NCI-H2107 (cell line): ENCODE measurements around the gene EPHB6.

Source experiments
- DNase-seq: peaks from one replicate; lab custom pipeline; 2025; lab: John Stamatoyannopoulos, UW

Gene EPHB6

DNA sequence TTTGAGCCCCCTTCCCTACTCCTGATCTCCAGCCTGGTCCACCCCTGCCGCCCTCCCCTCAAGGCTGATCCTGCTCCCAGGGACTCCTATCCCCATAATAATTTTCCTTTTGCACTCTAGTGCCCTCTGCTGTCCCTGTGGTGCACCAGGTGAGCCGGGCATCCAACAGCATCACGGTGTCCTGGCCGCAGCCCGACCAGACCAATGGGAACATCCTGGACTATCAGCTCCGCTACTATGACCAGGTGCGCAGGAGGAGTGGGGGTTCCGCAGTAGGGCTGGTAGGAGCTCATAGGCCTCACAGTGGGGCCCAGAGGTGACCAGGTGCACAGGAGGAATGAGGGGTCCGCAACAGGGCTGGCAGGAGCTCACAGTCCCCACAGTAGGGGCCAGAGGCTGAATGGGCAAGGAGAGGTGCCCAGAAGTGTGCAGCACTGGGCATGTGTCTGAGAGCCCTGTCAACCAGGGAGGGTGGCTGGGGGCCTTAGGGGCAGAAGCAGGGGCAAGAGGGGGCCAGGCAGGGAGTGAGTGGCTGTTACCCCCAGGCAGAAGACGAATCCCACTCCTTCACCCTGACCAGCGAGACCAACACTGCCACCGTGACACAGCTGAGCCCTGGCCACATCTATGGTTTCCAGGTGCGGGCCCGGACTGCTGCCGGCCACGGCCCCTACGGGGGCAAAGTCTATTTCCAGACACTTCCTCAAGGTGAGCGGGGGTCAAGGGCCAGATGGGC lies 11.7 kb downstream of the EPHB6 start:
- no peak for DNase-seq

DNA sequence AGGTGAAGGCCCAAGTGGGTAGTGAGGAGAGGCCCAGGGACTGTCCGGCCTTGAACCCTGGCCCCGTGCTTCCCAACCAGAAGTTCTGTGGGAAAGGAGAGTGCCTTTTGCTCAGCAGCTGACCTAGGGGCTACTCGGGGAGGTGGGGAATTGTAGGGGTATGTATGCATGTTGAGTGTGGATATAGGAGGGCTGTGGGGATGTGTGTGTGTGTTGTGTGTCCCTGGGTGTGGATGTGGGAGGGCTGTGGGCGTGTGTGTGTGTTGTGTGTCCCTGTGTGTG lies 12.2 kb downstream of the EPHB6 start:
- no peak for DNase-seq

DNA sequence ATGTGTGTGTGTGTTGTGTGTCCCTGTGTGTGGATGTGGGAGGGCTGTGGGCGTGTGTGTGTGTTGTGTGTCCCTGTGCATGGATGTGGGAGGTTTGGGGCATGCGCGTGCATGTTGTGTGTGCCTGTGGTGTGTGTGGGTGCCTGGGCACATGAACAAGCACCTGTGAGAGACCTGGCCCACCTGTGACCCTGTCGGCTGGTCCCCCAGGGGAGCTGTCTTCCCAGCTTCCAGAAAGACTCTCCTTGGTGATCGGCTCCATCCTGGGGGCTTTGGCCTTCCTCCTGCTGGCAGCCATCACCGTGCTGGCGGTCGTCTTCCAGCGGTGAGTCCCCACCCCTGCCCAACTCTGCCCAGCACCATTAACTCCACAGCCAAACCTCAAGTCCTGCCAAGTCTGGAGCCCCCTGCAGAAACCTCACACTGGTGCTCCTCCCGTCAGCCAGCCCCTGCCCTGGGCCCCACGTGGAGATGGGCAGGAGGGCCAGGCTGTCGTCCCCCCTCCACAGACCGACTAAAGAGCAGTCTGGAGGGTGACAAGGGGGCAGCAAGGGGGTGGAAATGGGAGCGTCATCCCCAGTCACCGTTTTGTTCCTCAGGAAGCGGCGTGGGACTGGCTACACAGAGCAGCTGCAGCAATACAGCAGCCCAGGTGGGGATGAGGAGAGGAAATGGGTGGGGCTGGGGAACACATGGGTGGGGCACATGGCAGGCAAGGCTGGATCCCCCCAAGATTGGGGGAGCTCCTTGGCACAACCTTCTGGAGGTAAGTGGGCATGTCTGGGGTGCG lies 12.7 kb downstream of the EPHB6 start:
- DNase-seq = no peak

DNA sequence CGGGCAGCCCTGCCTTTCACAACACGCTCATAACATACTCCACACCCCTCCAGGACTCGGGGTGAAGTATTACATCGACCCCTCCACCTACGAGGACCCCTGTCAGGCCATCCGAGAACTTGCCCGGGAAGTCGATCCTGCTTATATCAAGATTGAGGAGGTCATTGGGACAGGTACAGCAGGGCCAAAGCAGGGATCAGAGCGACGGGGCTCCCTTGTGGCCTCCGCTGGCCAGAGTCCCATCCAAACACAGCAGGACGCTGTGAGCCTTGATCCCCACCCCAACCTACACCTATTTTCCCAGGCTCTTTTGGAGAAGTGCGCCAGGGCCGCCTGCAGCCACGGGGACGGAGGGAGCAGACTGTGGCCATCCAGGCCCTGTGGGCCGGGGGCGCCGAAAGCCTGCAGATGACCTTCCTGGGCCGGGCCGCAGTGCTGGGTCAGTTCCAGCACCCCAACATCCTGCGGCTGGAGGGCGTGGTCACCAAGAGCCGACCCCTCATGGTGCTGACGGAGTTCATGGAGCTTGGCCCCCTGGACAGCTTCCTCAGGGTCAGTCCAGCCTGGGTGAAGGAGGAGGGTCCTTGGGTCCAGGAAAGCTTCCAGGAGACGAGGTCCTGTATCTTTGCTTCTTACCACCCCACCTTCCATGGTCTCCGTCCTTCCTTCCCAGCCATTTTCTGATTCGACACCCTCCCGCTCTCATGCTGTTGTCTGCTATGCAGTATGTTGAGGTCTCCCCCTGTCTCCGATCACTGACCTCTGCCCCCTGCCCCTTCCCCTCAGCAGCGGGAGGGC lies 13.5 kb downstream of the EPHB6 start:
- no peak for DNase-seq

DNA sequence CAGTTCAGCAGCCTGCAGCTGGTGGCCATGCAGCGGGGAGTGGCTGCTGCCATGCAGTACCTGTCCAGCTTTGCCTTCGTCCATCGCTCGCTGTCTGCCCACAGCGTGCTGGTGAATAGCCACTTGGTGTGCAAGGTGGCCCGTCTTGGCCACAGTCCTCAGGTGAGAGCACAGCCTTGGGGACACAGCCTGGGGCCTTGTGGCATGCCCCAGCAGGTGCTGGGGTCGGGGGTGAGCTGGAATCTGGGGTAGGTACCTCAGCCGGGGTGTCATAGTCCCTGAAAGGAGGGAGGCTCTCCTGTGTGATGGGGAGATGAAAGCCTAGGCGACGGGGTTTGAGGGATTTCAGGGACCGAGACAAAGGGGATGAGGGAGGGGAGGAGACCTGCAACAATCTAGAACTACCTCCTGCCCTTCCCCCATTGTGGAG lies 14.1 kb downstream of the EPHB6 start:
- DNase-seq = no peak

DNA sequence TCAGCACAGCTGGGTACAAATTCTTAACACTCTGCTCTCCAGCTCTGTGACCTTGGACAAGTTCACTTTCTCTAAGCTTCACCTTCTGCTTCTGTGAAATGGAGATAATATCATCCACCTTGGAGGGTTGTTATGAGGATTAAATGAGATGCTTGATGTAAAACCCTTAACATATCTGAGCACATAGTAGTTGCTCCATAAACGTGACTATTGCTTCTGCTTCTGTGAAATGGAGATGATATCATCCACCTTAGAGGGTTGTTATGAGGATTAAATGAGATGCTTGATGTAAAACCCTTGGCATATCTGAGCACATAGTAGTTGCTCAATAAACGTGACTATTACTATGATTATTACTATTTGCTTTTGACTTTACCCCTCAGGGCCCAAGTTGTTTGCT lies 14.6 kb downstream of the EPHB6 start:
- no peak for DNase-seq

DNA sequence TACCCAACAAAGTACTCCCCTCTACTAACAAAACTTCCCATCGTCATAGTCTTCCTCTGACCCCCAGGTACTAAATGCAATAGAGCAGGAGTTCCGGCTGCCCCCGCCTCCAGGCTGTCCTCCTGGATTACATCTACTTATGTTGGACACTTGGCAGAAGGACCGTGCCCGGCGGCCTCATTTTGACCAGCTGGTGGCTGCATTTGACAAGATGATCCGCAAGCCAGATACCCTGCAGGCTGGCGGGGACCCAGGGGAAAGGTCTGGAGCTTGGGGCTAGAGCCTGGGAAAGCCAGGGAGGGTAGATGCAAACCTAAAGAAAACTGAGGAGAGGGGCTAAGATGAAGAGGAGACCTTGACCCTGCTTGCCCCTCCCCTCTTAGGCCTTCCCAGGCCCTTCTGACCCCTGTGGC lies 15.3 kb downstream of the EPHB6 start:
- DNase-seq = no peak

DNA sequence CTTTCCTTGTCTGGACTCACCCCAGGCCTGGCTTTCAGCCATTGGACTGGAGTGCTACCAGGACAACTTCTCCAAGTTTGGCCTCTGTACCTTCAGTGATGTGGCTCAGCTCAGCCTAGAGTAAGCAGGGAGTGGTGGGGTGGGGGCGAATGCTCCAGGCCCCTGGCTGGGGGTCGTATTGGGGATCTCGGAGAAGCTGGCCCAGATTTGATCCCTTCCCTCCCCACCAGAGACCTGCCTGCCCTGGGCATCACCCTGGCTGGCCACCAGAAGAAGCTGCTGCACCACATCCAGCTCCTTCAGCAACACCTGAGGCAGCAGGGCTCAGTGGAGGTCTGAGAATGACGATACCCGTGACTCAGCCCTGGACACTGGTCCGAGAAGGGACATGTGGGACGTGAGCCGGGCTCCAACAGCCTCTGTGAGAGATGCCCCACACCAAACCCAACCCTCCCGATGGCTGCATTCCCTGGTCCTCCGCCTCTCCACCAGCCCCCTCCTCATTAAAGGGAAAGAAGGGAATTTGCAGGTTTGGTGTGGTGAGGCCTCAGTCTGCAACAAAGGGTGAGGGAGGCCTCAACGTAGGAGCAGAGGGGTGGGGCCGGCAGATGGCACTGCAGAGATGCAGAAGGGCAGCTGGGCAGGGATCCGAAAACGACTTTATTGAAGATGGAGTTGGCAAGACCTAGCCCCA lies 15.8 kb downstream of the EPHB6 start:
- DNase-seq = no peak

DNA sequence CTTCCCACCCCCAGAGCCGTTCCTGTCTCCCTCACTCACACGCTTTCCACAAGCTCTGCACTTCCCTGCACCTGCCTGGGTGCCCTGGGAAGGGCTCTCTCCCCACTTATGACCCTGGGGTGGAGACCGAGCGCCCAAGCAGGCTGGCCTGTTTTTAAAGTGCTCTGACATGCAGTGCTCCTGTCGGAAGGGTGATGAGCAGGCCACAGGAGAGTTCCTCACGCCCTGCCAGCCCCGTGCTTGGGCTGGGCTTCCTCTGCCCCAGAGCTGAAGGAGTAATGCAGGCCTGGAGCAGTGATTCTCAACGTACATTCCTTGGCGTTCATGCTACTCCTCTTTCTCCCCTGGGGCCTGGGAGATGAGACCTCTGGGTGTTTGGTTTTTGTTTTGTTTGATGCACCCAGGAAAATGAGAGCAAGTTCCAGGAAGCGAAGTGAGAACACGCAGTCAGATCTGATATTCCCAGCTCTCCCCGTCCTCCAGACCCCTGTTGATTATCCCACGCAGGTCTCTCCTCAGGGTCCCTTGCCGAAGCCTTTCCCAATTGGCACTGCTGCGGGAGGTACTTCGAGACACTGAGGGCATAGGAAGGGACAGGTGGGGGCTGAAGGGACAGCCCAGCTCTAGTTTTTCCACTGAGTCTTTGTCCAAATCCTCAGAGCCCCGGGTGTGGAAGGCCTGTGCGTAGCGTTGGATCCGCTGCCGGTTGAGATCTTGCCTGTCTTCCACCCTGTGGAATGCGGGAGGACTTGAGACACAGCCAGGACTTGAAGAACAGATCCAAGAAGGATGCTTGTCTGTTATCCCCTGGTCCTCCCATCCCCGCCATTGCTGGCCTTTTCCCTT lies 16.6 kb downstream of the EPHB6 start:
- no peak for DNase-seq

DNA sequence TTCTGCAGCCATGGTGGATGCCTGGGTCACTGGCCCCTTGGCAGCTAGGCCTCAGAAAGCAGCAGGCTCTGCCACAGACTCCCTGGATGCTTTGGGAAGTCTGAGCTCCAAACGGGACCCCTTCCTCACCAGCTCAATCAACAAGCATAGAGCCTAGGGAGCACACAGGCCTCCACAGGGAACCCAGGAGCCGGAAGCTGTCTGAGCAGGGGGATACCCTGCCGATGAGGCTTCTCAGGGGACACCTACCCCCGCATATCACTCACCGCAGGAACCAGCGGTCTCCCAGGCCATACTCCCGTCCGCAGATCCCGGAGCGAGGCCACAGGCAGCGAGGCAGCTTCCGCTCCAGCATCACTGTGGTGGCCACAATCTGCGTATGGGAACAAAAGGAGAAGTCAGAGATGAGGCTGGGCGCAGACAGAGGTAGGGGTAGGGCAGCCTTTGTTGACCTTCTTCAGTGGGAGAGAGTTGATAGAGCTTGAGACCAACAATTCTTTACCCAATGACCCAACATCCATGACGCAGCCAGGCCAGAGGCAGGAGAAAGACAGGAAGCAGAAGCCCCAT lies 17.3 kb downstream of the EPHB6 start:
- DNase-seq = no peak

DNA sequence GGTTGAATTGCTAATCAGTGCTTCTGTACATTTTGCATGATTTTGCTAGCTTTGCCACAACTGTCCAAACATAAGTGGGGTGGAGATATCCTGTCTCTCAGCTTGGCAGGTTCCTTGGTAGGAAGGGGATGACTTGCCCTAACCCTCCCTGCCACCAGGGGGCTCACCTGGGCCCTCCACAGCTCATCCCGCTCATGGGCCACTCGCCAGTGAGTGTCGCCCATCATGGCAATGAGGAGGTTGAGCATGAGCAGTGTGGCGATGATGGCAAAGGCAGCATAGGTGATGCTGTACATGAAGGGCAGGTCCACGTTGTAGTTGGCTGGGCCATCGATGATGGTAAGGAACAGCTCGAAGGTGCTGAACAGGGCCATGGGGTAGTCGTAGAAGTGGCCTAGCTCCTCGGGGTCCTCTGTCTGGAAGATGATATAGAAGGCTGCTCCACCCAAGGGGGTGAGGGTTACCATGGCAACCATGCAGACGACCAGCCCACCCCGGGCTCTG lies 18.5 kb downstream of the EPHB6 start:
- DNase-seq = no peak

DNA sequence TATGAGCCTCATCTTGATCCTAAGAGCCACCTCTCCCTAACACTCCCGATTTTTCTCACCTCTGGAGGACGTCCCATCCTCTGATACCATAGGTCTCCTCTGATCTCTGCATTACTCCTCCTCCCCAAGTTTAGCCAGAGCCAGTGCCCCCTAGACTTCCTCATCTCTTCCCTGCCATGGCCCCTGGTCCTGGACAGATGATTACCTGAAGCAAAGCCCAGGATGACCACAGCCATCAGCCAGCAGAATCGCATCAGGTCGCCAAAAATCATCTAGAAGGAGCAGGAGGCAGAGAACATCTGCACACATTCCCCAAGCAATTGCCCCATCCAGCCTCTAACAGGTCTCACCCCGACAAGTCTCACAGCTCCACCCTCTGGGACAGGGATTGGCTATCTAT lies 19.0 kb downstream of the EPHB6 start:
- DNase-seq = no peak

DNA sequence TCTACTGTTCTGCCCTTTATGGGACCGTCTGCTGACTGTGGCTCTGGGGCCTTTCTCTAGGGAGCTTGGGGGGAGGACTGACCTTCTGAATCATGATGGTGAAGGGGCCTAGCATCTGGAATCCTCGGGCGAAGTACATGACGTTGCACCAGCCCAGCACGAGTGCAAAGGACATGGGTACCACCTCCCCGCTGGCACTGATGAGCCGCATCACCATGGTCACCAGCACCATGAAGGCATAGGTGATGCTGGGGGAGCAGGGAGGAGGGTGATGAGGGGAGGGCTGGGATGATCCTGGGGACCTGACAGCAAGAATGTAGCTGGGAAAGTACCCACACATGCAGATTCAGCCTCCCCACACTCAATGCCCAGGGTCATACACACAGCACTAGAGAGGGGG lies 19.5 kb downstream of the EPHB6 start:
- DNase-seq = no peak

DNA sequence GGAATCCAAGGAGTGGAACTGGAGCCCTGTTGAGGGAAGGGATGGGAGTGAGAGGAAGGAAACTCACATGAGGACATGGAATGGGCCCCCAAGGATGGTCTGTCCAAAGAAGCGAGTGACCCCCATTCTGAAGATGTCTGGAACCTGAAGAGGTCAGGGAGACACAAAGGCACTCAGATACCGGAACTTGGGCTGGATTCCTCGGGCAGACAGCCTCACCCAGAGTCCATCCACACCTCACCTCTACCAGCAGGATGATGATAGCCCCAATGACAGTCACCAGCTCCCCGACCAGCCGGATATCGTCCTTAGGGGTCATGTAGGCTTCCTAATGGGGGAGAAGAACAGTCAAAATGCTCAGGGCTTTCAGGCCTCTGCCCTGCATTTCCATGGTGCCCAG lies 20.0 kb downstream of the EPHB6 start:
- no peak for DNase-seq

DNA sequence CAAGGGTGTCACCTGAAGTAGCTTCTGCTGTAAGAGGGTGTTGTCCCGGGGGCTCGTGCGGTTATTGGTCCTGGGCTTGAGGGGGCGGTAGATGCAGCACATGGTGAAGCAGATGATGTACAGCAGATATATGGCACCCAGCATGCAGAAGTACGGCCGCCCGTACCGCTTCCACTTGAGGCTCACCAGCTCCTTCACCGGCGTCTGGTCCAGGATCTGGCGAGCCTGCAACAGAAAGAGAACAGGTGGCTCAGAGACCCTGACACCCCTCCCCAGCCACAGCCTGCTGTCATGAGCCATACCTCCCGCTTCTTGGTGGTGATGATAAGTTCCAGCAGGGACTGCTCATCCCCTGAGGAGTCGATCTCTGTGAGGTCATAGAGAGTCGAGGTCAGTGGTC lies 20.6 kb downstream of the EPHB6 start:
- DNase-seq = no peak

DNA sequence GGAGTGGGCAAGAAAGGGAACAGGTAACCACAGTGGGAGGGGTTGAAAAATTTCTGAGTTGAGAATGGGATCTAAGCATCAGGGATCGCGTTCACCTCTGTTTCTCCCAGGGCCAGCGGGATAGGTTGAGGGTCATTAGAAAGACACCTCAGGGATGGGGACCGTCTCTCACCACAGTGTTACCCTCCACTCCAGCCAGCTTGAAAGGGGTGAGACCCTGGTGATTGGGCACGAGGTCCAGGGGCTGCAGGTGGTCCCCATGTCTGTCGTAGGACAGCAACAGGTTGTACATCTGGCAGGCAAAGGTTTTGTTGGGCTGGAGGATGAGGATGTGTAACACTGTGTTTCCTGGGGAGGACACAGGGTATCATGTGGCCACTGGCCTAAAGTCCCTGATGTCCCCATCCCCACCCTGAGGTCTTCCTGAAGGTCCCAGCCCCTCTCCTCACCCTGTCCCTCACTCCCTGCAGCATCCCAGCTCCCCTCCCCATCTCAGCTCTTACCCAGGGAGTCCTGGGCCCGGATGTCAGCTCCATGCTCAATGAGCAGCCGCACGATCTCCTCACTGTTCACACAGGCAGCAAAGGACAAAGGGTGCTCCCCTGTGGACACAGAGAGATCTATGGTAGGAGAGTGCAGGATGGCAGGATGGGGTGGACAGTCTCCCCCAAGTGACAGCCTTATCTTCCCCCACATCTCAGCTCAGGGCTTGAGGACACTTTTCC lies 21.5 kb downstream of the EPHB6 start:
- DNase-seq = no peak

DNA sequence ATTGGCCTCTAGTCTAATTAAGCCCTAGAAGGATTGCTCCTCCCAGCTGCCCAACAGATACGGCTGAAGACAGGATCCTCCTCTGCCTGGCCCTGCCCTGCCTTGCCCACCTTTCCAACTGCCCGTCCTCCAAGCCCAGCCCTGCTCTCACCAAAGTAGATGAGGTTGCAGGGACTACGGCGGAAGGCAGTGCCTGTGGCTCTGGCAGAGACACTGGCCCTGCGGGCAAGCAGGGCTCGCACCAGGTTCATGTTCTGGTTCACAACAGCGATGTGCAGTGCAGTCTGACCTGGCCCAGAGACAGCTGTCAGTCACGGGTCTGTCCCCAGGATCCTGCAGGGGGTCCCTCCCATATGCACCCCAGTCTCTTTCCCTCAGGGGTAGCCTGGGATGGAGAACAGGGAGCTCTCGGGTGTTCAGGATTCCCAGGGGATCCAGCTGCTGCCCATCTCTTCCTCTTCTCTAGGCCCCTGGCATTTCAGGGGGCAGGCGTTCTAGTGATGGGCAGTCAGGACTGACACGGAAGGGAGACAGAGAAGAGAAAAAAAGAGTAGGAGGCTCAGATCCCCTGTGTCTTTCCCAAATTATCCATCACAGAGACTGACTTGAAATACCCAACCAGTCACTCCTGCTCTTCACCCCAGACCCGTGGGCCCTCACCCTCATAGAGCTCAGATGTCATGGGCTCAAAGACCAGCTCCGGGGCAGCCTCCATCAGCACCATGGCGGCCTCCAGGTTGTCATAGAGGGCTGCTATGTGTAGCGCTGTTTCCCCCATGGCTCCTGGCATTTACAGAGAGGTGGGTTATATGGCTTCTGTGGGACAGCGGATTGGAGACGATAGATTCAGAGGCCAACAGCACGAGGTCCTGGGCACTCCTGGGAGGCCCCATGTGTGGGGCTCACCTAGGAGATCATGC lies 22.4 kb downstream of the EPHB6 start:
- DNase-seq = no peak

DNA sequence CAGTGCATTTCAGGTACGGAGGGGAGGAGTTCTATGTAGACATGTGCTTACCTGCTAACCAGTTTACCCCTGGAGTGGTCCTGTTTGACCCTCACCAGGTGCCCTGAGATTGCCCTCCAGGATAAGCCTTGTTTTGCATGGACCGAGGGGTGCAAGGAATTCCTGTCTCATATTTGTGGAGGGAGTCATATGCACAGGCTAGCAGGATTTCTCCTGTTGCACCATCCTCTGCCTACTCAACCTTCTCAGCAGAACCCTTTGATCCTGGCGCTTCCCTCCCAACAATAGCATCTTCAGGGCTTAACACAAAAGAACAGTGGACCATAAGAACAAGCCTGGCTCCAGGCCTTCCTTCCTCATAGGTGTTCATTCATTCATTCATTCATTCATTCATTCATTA lies 23.4 kb downstream of the EPHB6 start:
- DNase-seq = no peak

DNA sequence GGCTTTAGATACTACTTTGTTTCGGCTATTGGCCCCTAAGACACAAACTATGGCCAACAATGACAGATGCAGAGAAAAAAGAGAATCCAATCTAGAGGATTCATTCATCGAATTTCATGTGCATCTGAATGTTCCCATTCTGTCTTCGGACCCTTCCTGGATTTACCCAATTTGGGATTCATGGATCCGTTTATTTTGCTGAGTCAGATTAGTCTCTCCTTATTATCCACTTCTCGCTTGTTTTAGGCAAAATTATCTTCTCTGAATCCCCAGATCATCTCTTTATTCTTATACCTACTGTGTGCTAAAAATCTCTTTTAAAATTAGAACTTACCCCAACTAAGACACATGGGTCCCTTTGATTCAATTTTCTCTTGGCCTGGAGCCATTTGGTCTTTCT lies 24.2 kb downstream of the EPHB6 start:
- DNase-seq = no peak
